HG03108 (cell line): ENCODE results near the gene WDR36.

Experiments used
- ATAC-seq: cut with Tn5 transposase; IDR thresholded peaks from one replicate; pipeline ENCODE4 v1.9.1; 2021; ENCODE audit warnings: moderate library complexity; ENCODE audit not compliant: unreplicated experiment

The WDR36 gene

DNA sequence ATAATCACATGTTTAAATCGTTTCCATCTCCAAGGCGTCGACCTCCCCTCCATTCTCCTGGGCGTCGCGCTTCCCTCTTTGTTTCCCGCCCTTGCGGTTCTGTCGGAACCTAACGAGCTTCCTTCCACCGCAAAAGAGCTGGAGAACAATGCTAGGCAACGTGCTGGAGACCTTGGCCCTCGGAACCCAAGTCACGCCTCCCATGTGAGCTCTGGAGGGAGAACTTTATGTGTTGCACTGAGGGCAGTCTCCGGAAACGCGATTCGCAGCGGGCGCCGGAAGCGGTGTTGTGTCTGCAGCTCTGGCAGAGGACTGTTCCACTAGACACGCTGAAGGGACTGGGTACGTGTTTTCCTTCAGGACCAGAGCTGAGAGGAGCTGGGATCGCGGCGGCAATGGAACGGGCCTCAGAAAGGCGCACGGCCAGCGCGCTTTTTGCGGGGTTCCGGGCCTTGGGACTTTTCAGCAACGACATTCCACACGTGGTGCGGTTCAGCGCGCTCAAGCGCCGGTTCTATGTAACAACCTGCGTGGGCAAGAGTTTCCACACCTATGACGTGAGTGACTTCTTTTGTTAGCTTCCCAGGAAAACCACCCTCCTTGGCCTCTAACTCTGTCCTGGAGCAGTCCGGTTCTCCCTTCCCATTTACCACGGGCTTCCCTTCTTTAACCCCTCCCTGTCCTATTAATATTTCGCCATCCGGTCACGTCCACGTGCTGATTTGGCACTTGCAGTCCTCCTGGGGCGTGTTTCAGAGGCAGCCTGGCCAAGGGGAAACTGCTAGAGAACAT, at the start of gene WDR36:
TSS of gene WDR36 (plus strand) at position 287 of the 792 bp plus-strand sequence. CDS start at position 396, 109 bp downstream.
- ATAC-seq, result peak; percentile 95

DNA sequence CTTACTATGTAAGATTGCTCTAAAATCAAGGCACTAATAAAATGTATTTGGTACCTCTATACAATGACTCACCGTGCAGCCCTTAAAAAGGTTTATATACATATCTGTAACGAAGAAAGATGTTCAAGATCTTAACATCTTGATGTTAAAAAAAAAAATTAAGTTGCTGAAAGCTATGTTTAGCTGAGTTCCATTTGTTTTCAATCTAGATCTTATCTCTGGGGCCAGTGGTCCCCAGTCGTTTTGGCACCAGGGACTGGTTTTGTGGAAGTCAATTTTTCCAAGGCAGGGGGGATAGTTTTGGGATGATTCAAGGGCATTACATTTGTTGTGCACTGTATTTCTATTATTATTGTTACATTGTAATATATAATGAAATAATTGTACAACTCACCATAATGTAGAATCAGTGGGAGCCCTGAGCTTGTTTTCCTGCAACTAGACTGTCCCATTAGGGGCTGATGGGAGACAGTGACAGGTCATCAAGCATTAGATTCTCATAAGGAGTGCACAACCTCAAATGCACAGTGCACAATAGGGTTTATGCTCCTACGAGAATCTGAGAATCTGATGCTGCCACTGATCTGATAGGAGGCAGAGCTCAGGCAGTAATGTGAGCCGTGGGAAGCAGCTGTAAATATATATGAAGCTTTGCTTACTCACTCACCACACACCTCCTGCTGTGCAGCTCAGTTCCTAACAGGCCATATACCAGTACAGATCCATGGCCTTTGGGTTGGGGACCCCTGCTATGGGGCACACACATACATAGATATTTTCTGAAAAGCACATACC, 48.2 kb upstream of the WDR36 start:
- no peak for ATAC-seq

DNA sequence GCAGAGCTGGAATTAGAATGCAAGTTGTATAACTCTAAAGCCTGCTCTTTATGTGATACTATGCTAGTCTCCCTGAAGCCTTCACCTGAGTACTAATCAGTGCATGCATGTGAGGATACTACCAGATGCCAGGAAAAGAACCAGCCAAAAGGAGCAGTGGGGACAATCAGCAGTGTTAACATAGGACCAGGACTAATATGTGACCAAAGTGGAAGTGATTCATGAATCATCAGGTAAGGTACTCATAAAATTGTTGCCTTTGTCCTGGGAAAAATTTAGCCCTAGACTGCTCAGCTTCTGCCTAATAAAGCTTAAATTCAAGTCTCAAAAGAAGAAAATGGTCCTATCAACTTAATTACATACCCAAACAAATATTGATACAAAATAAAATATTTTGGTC, 34.1 kb upstream of the WDR36 start:
- ATAC-seq, result no peak

DNA sequence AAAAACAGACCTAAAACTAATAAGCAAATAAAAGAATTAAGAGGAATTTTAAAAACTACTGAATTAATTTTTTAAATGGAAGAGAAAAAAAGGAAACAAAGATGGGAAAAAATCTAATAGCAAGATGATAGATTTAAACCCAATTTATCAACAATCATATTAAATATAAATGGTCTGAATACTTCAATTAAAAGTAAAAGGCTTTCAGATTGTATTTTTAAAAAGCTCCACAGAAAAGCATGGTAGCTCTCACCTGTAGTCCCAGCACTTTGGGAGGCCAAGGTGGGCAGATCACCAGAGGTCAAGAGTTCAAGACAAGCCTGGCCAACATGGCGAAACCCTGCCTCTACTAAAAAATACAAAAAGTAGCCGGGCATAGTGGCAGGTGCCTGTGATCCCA, 32.0 kb upstream of the WDR36 start:
- no peak for ATAC-seq

DNA sequence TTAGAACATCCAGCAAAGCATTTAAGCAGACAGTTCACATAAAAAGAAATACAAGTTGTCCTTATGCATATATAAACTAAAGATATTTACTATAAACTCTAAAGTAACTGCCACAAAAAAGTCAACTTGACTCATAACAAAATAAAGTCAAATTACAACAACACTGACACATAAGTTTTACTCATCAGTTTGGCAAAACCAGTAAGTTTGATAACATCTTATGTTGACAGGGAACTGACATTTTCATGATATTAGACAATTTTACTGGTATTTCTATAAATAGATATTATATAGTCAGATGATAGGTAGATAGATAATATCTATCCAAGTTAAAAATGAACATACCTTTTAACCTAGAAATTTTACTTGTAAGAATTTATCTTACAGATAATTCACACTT, 30.5 kb upstream of the WDR36 start:
- ATAC-seq, result no peak

DNA sequence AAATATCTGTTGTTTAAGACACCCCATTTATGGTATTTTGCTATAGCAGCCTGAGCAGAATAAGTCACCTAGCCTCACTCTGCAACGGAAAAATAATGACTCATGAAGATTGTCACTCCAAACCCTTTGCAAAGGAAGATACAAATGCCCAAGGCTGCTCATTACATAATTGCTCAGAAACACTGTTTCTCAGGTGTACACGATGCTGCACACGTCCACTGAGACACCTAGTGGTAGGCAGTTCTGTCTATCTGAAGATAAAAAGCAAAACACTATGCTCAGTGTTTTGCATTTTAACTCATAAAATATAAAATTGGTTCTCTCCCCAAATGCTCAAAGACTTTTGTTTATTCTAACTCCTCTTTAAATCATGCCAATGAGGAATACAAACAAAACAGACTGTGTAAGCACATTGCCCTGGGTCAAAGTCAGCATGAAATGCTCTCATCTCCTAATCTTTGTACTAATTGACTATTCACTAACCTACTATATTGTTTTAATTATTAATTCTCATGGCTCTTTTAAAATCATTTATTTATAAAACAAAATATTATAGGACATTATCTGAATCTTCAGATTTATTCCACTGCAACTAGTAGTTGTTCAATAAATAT, 28.3 kb upstream of the WDR36 start:
- no peak for ATAC-seq

DNA sequence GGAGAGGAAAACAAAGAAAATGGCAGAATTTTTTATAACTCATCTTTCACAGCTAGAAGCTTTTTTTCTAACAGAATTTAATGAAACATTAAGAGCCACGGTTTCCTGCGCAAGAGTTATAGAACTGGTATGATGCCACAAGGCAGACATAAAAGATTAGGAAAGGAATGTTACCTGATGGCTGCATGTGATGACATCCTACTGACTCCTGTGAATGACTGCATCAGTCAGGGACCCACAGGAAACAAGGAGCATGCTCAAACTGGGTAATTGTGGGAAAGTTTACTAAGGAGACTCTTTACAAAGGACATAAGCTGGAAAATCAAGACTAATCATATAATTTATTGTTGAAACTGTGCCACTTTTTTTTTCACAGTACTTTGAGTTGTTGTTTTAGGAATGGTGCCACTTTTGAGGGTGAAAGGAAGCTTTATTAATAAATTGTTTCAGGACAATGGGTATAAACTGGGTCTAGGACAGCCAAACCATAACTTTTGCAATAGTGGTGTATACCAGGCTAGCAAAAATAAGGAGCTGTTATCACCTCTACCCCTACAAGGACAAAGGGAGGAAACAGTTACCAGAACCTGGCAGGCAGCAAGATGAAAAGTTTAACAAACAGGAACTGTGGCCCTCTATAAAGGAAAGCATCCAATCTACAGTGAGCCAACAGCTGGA, 25.7 kb upstream of the WDR36 start:
- no peak for ATAC-seq

DNA sequence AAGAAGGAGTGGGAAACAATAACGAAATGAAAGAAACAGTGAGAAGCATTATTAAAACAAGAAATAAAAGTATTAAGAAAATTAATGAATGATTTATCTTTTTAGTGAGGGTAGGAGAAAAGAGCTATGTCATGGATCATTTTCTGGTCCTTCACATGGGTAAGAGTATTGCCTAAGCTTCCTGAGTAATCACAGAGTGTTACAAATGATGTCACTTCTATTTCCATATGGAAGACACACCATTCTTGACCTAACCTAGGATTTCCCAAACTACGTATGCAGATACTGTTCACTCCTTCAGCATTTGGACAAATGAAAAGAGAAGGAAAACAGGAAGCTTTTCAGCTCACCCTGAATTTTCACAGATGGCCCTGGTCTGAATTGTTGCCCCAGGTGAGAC, 23.9 kb upstream of the WDR36 start:
- ATAC-seq, result no peak

DNA sequence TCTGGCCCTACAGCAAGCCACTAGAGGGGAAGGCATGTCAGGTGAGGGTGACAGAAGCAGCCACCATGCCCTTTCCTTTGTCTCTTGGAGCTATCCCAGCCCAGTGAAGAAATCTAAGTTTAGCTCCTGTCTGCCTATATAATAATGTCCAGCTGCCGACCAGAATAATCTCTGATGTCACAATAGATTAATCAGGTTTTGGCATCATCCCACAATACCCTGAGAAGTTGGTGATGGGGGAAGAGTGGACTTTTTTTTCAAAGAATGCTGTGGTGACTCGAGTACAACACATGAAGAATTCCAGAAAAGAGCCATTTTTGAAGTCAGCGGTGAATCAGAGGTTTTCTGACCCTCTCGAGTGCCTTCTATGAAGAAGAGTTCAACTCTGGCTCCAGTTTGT, 22.3 kb upstream of the WDR36 start:
- ATAC-seq, result no peak

DNA sequence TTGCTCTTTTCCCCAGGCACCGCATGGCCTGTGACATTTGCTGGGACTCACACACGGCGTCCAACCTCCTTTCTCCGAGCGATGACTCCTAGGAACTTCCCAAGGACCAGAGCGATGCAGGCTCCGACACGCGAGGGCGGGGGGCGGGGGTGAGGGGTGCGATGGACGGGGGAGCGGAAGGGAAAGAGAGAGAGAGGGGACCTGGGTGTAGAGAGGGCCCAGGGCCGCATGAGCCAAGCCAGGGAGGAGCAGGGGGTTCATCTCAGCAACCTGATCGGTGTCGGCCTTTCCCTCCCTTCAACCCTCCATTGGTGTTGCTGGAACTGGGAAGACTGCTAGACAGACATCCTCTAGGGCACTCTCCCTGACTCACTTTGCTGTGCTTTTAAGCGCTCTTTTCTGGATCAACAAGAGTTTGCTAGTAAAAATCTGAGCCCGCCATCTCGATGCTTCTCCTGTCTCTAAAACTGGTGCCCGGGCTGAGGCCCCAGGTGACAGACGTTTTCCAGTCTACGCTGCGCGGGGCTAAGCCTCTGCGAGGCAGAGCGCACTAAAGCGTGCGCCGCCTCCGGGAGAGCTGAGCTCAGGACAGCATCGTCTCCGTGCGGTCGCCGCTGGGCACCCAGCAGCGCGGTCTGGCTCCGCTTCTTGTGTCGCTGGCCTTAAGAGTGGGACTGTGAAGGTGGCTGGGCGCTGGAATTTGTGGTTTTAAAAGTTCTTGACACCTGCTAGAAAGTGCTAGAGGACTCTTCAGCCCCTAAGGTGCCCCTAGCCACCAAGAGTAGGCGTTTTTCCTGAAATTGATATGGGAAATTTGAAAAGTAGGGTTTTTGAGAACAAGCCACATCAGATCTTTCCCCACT, 21.6 kb upstream of the WDR36 start:
- ATAC-seq, result peak; percentile 33

DNA sequence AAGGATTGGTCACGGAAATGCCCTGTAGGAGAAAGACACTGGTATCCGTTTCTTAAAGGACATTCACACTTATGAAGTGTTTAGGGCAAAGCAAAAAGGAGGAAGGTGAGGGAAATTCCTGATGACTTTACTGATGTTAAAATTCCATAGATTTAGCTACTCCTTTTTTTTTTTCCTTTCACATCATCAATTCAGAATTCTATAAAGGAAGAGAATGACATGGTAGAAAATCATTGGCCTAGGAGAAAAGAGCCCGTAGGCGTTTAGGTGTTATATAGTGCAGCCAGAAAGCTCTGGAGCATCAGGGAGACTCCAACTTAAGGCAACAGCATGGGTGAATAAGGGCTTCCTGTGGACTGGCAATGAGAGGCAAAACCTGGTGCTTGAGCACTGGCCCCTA, 20.7 kb upstream of the WDR36 start, which contains the start of gene TSLP:
TSS of gene TSLP (plus strand) at position 301 of the 400 bp plus-strand sequence. CDS start 178 bp downstream, outside the sequence.
- no peak for ATAC-seq

DNA sequence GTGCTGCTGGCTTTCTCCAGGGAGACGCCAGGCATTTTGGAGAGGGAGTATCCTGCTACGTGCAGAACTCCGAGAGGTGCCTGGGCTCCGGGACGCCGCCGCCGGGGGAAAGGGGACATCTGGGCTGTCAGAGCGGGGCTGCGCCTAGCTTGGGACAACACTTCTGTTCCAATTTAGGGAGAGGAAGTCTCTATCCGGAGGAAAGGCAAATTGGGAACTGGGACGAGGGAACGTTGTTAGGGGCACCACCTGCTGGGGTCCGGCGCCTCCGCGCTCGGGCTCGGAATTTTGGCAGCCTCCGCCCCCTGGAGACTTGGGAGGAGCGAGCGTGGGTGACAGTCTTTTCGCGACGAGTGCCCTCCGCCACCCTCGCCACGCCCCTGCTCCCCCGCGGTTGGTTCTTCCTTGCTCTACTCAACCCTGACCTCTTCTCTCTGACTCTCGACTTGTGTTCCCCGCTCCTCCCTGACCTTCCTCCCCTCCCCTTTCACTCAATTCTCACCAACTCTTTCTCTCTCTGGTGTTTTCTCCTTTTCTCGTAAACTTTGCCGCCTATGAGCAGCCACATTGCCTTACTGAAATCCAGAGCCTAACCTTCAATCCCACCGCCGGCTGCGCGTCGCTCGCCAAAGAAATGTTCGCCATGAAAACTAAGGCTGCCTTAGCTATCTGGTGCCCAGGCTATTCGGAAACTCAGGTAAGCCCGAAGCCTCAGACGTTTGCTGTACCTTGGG, 19.0 kb upstream of the WDR36 start:
- peak; percentile 81 for ATAC-seq

DNA sequence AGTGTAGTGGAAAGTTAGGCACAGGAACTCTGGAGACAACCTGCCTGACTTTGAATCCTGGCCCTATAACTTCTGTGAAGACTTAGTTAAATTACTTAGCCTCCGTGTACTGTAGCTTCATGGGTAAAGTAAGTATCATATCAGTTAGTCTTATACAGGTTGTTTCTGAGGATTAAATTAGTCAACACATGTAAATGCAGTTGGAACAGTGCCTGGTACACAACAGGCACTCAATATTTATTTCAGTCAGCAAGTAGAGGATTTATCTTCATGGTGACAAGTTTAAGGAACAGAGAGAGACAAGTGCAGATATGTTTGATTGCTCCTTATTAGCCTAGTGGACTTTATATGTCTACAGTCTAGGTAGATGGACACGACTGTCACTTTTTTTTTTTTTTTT, 17.9 kb upstream of the WDR36 start:
- ATAC-seq, result no peak

DNA sequence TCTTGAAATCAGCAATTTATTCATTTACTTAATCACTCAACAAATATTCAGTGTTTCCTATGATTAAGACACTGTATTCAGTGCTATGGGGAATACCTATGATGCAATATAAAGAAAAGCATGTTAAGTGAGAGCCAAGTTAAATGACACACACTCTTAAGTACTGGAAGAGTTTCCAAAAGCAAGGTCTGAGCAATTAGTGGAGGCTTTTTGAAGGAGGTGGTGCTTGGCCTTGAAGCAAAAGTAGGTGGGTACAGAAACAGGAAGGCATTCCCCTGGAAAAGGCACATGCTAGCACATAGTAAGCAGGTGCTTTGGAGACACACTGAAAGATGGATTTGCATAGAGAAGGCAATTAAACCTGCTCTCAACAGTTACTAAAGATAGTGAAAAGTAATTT, 16.6 kb upstream of the WDR36 start:
- ATAC-seq, result no peak

DNA sequence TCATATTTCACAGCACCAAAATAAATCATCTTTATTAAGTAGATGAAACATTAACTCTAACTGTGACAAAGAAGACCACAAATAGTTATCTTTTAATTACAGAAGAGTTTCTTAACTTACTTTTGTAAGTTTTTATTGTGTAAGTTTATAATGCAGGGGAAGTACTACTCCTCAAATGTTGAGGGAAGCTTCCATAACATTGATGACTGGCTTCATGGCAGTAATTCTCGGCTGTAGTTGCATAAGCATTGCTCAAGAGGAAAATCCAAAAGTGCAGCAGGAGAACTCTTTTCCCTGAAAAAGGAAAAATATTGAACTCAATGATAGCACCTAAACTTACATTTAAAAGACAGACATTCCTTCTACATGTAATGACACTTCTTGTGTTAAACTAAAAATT, 16.1 kb upstream of the WDR36 start:
- no peak for ATAC-seq

DNA sequence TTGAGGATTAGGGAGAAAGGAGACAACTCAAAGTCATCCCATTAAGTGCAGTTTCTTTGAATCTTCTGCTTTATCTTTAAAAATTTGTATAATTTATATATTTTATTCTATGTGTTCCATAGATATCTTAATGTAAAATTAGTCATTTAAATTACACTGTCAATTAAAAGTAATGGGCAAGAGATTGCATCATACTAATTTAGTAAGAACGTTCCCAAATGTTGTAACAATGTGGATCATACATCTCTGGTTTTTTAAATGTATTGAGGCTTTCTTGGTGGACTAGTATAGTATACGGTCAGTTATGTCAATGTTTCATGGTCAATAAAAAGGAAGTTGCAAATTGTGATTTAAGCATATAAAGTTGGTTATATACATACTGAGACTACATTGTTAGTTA, 14.5 kb upstream of the WDR36 start:
- ATAC-seq, result no peak

DNA sequence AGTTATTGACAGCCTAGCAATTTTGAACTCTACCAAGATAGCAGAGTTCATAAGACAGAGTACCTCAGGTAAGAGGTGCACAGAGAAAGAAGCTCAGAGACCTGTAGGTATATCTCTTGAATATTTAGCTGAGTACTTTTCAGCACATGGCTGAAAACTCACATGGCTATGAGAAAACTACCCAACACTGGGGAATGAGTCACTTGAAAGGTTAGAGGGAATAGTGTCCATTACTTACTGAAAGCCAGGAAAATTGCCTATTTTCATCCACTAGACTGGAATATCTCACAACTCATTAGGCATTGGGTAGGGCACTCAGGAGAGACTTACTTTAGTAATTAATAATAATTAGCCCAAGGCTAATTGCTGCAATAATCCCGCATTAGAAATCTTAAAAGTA, 12.3 kb upstream of the WDR36 start:
- ATAC-seq, result no peak

DNA sequence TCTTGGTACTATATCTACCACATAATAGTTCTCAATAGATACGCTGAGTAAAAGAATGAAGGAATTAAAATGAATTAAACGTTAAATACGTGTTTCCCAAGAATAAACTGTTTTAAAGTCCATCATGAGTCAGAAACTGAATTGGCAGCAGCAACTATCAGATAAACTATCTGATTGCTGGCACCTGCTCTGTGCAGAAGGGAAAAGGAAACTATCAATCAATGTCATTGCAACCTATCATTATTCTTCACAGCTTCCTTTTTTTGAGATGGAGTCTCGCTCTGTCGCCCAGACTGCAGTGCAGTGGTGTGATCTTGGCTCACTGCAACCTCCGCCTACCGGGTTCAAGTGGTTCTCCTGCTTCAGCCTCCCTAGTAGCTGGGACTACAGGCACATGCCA, 8.8 kb upstream of the WDR36 start:
- no peak for ATAC-seq

DNA sequence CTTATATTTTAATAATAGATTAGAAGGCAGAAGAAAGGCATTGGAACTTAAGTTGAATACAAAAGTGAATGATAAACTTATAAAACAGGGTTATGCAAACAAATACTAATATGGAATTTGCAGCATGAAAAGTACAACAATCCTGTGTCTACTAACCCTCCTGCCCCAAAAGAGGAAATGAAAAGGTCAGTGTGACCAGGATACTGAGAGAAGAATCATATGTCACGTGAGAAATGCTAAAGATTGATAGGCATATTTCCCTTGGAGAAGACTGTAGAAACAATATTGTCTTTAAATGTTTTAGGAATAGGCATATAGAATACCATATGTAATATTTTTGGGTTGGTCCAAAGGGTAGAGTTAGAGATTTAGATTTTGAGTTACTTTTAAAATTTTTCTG, 3.8 kb downstream of the WDR36 start:
- ATAC-seq, result no peak
